Astrocyte of the spinal cord (primary cell): ENCODE measurements around the gene EPC1.
"Not testable (repeated sequence)": the region's sequence is repeated elsewhere in the genome, so short reads cannot be mapped to it uniquely, and the experiment has no call there.

Experiments used
- DNase-seq: peaks from one replicate; pipeline ENCODE4 v3.0.0; 2011; ENCODE audit warnings: low read depth, low spot score
- H3K4me3 ChIP-seq: 2 replicates; pipeline ENCODE4 v1.5.1; 2011; ENCODE audit warnings: low read depth, mild to moderate bottlenecking, low read length, moderate library complexity
- in situ Hi-C: cut with HindIII; loops from 2 replicates; pipeline ENCODE4 v1.10.0; 2017; ENCODE audit warnings: low sequenced_read_pairs
- TF ChIP-seq, protein P1 (sequence below): IDR thresholded peaks from 2 replicates; pipeline ENCODE4 v1.5.1; 2012; ENCODE audit warnings: low read depth, mild to moderate bottlenecking, low read length, inconsistent platforms

The EPC1 gene

DNA sequence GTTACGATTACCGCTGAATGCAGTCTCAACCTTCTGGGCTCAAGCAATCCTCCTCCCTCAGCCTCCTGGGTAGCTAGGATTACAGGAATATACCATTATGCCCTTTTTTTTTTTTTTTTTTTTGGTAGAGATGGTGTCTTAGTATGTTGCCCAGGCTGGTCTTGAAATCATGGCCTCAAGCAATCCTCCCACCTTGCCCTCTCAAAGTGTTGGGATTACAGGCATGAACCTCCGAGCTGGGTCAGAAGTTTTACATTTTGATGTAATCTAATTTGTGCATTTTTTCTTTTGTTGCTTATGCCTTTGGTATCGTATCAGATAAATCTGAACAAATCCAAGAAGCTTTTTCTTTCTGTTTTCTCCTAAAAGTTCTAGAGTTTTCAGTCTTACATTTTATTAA lies 87.4 kb downstream of the EPC1 start:
- DNase-seq = no peak
- in situ Hi-C loops = no loop called here
- TF ChIP-seq, protein P1, sequence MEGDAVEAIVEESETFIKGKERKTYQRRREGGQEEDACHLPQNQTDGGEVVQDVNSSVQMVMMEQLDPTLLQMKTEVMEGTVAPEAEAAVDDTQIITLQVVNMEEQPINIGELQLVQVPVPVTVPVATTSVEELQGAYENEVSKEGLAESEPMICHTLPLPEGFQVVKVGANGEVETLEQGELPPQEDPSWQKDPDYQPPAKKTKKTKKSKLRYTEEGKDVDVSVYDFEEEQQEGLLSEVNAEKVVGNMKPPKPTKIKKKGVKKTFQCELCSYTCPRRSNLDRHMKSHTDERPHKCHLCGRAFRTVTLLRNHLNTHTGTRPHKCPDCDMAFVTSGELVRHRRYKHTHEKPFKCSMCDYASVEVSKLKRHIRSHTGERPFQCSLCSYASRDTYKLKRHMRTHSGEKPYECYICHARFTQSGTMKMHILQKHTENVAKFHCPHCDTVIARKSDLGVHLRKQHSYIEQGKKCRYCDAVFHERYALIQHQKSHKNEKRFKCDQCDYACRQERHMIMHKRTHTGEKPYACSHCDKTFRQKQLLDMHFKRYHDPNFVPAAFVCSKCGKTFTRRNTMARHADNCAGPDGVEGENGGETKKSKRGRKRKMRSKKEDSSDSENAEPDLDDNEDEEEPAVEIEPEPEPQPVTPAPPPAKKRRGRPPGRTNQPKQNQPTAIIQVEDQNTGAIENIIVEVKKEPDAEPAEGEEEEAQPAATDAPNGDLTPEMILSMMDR = no peak
- no peak overlapping the region for H3K4me3 ChIP-seq

DNA sequence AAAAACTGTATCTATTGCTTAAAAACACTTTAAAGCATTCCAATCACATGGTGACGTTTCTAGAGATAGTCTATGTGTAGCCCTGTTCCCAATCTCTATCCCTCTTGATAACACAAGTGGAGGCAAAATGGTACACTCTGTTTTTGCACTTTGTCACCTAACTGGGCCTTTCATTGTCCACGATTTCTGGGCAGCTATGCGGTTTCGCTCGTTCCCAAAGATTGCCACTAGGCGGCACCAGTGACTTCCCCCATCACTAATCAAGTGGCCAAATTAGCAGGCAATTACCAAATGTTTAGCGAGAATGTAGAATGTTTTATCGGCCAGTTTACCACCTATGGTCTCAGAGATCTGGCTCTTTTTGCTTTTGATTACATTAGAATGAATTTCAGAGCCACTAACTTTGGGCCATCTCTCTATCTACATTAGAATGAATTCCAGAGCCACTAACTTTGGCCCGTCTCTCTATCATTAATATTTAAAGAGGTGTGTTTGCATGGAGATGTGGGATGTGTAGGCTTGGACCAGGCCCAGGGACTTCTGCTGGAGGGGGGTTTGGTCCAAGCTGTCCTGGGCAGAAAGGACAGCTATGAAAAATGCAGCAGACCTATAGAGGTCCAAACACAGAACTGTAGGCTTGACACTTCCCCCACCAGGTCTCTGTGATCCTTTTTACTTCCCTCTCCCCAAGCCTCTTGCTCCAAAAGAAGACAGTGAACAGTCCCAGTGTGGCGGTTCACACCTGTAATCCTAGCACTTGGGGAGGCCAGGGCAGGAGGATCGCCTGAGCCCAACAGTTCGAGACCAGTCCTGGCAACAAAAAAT lies 90.1 kb downstream of the EPC1 start:
- DNase-seq = peak; percentile 40
- TF ChIP-seq, protein P1 = peak; percentile 96
- no peak overlapping the region for H3K4me3 ChIP-seq
- in situ Hi-C loops = no loop called here

DNA sequence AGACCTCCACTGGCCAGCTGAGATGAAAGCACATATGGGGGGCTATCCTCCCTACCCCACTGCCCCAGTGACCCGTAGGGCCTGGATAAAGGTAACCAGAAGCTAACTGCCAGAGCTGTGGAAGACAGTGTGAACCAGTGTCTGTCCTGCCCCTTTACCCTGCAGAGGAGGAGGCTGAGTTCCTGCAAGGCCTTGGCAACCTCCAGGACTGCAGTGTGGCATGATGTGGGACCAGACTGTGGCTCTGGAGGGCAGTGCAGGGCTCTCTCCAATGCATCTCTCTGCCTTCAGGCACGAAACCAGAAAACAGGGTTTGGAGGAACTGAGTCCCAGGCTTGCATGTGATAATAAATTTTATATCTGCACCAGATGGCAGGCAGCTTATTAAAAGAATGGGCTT lies 93.1 kb downstream of the EPC1 start:
- in situ Hi-C loops = no loop called here
- DNase-seq = no peak
- H3K4me3 ChIP-seq = no peak overlapping the region
- TF ChIP-seq, protein P1 = no peak

DNA sequence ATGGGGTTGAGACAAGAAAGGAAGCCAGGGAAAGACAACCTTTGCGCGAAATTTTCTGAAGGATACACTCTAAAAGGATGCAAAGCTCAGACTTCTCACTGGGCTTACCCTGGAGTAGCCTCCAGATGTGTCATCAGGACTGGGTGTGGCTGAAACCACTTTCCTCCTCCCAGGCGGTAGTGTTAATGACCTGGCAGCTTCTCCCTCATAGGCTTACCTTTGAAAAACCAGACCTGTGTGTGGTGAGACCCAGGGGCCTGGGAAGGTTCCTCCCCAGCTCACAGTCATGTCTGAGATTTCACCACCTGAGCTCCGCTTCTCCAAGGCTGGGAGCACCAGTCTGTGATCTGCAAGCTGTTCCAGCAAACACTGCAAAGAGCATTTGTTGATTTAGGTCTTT lies 93.7 kb downstream of the EPC1 start:
- DNase-seq = no peak
- in situ Hi-C loops = no loop called here
- TF ChIP-seq, protein P1 = no peak
- no peak overlapping the region for H3K4me3 ChIP-seq

DNA sequence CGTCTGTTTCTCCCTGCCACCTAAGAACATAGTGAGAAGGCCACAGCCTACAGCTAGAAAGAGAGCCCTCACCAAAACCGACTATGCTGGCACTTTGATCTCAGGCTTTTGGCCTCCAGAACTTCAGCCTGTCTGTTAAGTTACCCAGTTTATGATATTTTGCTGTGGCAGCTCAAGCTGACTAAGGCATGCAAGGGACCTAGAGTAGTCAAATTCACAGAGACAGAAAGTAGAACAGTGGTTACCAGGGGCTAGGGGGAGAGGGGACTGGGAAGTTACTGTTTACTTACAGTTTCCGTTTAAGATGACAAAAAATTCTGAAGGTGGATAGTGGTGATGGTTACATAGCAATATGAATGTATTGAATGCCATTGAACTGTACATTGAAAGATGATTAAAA lies 96.5 kb downstream of the EPC1 start:
- H3K4me3 ChIP-seq, in situ Hi-C loops, DNase-seq: not testable (repeated sequence)

DNA sequence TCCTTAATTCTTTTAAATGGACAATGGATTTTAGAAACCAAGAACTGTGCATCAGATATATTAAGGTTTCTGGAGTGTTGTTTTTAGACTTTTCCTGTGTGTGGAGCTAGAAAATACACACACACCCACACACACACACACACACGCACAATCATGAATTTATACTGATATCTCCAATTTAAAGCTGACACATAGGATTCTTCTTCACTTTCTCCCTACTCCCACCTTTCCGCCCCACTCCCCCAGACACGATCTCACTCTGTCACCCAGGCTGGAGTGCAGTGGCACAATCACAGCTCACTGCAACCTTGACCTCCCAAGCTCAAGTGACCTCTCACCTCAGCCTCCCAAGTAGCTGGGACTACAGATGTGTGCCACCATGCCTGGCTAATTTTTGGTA lies 100.3 kb downstream of the EPC1 start:
- no peak overlapping the region for H3K4me3 ChIP-seq
- in situ Hi-C loops = no loop called here
- TF ChIP-seq, protein P1 = no peak
- DNase-seq = no peak

DNA sequence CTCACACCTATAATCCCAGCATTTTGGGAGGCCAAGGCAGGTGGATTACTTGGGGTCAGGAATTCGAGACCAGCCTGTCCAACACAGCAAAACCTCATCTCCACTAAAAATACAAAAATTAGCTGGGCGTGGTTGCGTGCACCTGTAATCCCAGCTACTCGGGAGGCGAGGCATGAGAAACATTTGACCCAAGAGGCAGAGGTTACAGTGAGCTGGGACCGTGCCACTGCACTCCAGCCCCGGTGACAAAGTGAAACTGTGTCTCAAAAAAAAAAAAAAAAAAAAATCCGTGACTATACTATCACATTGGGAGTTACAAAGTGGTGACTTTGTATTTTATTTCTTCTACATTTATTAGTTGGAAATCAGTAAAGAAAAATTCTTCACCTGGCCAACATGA lies 101.2 kb downstream of the EPC1 start:
- no peak for DNase-seq
- TF ChIP-seq, protein P1 = no peak
- in situ Hi-C loops = no loop called here
- H3K4me3 ChIP-seq = no peak overlapping the region
